Measurements from ENCODE around the gene SERPINB8.

DNA sequence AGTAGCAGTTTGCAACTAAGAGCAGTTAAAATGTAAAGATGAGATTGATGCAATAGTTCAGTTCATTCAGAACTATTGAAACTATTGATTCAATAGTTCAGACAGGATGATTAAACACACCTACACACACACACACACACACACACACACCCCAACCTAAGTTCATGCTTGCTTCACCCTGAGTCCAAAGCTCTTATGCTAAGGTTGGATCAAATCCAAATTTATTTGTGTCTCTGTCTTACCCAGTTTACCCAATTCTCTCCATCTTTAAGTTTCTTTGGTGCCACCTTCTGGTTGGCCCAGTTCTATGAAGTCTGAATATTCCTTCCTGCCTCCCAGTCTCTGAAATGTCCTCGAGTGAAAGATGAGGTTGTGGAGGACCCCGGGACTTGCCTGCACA lies 5.1 kb downstream of the SERPINB8 start:
- TF ChIP-seq CTCF (IDR thresholded peaks at IDR 0.05), result no peak
- no peak for TF ChIP-seq POLR2AphosphoS5 (IDR thresholded peaks at IDR 0.05)
